NCI-H1105 (cell line): ENCODE results near the gene URI1.

Experiments used
- DNase-seq: peaks from one replicate; lab custom pipeline; 2025; lab: John Stamatoyannopoulos, UW

The URI1 gene

DNA sequence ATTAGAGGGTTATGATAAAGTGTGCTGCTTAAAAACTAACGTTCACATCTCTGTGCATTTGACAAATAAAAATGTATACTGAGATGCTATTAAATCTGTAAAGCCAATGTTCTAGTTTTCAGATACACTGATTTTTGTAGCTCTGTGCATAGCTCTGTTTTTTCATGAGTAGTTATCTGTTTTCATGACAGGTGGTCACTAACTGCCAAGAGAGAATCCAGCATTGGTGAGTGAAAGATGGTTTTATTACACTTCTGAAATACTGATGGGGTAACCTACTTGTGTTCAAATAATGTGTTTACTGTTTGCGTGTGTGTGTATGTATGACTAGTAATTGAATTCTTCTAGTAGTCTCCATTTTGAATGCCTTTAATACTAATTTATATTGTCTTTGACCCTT, 29.0 kb downstream of the URI1 start:
- DNase-seq: no peak

DNA sequence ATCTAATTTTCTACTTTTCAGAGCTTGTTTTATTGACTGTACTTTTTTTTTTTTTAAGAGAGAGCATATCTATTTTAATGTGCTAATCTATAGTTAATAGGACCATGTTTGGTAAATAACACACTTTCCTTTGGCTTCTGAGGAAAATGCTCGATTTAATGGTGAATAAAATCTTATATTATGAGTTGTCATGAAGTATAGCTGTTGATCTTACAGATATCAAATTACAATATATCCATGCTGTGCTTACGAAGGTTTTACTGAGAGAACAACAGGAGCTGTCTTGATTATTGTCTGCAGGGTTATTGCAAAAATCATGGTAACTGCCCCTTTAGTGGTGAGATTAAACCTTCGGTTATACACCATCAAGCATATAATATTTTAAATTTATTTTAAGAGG, 29.6 kb downstream of the URI1 start:
- no peak for DNase-seq

DNA sequence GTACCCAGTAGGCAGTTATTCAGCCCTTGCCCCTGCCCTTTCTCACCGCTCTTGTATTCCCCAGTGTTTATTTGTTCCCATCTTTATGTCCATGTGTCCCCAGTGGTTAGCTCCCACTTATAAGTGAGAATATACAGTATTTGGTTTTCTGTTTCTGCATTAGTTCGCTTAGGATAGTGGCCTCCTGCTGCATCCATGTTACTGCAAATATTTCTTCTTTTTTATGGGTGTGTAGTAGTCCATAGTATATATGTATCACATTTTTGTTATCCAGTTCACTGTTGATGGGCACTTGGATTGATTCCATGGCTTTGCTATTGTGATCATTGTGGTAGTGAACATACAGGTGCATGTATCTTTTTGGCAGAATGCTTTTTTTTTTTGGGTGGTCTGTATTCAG, 32.7 kb downstream of the URI1 start:
- DNase-seq: no peak

DNA sequence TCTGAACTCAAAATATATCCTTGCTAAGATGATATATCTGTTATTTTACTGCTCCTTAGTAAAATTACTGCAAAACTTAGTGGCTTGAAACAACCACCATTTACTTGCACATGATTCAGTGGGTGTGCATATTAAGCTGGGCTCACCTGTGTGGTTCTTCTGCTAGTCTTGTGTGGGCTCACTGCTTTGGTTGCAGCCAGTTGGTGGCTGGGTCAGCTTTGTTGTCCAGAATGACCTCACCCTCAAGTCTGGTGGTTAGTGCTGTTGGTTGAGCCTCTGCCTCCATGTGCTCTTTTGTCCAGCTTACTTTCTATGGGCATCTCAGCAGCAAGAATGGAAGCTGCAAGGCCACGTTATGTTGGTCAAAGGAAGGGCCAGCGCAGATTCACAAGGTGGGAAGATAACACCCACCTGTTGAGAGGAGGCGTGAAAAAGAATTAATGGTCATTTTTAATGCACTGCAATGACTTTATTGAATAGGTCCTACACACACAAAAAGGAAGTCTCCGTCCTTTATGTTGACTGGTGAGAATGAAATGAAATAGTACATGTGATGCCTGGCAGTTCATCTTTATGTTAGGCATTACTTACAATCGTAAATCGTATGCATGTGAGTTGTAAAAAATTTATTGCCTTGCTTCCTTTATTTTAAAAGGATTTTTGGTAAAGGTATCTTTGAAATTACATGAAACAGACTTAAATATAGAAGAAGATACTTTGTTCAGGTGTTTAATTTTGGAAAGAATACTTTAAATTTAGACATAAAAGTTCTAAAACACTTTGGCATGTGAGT, 34.3 kb downstream of the URI1 start:
- no peak for DNase-seq

DNA sequence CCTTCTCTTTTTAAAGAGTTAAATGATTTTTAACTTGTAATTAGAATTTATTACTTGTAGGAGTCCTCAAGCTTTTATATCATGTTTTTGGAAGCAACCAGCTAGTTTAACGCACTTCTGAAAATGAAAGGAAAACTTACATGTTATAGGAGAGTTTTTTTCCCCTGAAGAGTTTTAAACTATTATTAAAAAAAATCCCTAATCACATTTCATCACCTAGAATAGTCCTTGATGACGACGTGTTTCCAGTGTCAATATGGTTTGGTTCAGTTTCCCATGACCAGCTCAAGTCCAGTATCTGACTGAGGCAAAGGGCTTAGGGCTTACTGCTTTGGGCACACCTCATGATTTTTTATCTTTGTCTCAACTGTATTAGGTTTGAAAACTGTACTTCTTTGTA, 36.0 kb downstream of the URI1 start:
- no peak for DNase-seq

DNA sequence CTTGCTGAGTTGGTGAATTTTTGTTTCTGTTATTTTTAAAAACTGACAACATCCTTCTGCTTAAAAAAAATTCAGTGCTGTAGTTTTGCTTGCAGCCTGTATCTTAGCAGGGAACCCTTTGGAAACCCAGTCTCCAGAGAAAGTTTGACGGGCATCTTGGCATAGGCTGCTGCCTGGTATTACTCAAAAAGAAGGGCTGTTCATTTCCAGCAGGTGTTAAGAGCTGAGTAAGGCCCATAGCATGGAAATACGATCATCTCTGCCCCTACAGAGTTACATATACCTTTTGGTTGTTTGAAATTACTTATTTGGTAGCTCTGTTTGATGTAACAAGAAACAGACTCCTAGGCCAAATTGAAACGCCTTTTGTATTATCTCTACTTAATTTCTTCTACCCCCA, 41.5 kb downstream of the URI1 start:
- no peak for DNase-seq

DNA sequence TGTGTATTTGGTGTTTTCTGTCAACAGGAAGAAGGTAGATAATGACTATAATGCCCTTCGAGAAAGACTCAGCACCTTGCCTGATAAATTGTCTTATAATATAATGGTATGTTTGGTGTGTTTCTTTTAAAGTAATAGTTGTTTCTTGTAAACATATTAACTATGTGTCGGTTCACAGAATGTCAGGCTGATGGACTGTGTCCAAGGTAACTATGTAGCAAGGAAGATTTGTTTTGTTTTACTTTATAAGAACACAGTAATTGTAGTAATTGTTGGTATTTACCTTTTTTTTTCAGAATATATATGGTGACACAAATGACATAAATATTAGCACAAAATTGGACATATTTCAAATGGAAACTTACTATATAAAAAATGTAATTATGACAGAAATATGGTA, 43.2 kb downstream of the URI1 start:
- DNase-seq: no peak

DNA sequence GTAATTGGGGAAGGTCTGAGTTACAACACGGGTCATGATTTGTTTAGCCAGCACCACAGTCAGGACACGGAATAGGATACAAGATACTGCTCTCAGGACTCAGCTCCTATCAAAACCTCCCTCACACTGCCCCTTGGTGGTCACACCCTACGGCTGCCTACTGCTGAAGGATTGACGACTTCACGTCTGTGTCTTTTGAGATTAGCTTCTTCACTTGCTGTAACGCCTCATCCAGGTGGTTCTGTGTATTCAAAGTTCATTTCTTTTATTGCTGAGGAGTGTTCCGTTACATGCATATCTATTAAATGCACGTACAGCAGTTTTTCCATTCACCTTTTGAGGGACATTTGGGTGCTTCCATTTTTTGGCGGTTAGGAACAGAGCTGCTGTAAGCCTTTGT, 46.3 kb downstream of the URI1 start:
- DNase-seq: no peak

DNA sequence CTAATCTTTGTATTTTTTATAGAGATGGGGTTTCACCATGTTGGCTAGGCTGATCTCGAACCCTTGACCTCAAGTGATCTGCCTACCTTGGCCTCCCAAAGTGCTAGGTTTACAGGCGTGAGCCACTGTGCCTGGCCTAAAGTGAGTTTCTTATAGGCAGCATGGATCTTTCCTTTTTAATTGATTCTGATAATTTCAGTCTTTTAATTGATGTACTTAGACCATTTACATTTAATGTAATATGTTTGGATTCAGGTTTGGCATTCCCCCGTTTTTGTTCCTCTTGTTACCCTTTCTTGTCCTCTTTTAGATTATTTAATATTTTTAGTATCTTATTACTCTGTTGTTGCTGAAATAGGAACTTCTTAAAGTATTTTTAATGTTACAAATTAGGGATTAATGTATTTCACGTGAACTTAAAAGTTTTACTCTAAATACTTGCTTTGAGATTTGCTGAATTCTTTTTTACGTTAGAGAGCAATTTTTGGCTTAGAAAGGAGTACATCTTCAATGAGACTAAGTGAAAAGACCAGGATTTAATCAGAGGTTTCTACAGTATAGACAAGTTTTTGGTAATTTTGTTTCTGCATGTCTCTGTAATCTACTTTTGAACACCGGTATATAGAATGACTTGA, 50.3 kb downstream of the URI1 start:
- DNase-seq: no peak

DNA sequence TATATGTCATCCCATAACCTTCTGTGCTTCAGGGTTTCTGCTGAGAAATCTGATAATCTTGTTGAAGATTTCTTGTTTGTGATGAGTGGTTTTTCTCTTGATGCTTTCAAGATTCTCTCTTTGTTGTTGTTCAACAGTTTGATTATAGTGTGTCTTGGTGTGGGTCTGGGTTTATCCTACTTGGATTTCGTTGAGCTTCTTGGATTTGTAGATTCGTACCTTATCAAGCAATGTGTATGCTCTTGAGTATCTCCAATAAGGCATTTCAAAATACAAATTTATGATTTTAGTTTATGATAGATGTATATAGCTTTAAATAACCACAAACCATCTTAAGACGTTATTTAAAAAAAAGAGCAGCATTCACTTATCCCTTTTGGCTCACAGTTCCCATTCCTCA, 57.5 kb downstream of the URI1 start:
- no peak for DNase-seq

DNA sequence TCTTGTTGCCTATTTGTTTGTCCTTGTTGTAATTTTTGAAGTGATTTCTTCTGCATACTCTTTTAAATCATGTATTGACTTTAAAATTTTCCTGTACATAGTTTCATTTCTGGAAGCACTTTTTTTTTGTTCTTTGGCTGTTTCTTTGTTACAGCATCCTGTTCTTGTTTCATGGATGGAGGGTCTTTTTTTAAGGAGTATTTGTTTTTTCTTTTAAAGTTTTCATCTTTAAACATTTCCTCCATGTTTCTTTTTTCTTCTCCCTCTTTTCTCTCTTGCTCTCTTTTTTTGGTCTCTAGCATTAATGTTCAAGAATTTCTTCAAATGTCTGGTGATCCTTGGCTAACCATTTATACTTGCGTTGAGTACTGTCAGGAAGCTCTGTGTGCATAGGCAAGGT, 58.8 kb downstream of the URI1 start:
- no peak for DNase-seq

DNA sequence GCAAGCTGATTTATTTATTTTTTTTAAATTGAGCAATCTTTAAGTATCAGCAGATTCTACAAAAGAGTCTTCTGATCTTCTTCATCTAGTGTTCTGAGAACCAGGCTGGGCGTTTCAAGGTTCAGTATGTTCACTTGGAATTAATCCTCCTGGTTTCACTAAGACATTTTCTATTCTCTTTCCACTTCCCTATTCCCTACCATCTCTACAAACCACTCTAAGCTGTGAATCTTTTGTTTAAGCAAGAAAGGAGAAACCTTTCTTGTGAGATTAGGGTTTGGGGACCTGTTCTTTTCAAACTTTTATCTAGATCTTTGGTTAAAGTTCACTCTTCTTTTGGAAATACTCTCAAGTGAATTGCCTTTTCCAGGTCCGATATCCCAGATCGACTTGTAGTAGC, 59.3 kb downstream of the URI1 start:
- DNase-seq: no peak

DNA sequence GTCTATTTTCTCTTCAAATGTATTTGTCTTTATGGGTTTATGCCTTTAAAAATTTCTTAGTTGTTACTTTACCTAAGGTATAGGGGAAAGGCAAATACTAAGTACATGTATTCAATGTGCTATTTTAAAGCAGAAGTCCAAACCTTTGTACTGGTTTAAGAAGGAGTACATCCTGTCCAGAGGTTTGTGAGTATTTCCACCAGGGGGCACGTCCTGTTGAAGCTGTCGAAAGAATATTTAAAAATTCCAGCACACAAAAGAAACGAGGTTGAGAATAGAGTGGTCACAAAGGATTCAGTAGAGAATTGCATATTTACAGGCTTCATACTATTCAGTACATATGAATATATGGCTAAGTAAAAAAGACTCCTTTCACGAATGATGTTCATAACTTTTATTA, 59.8 kb downstream of the URI1 start:
- DNase-seq: no peak

DNA sequence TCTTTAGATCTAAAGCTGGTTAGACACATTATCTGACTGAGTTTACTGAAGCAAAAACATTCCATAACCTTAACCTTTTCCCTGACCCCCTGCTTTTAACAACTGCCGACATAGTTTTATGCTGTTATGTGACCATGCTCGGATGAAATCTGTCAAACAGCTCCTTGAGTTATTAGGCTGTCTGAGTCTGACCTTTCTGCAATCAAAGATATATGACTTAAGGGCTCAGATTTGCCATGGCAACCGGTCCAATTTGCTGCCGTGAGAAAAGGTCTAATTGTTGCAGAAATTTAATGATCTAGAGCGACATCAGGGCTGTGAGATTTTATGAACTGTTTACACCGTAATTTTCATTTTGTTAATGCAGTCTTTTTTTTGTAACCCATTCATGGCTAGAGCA, 61.8 kb downstream of the URI1 start:
- DNase-seq: no peak

DNA sequence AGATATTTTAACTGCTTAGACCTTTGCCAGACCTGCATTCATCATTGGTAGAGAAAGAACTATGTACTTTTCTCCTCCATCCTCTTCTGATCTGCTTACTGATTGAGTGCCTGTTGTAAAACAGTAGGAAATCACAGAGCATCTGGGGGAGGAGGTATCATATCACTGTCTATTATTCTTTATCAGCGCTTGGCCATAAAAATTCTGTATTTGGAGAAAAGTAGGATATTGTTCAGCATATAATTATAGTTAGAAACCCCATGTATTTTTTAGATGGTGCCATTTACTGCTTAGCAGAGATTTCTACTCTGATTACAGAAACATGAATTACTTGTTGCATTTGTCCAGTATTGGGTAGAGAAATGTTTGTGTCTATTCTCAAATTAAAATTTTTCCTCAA, 62.4 kb downstream of the URI1 start:
- no peak for DNase-seq

DNA sequence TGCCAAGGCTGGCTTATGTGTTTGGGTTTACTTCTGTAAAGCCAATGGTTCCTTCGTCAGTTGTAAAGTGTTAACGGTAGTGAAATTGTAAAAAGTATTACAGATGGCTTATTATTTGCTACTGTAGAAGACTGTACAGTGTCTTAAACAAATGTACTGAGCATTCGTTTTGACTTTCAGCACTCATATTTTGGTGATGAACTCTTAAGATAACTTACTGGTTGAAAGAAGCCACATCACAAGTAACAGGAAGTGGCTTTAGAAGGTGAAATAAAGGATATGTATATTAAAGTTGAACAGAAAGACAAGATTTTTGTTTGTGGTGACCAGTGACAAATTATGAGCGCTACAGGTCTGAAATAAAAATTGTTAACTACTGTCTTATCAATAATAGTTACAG, 64.2 kb downstream of the URI1 start:
- DNase-seq: no peak

DNA sequence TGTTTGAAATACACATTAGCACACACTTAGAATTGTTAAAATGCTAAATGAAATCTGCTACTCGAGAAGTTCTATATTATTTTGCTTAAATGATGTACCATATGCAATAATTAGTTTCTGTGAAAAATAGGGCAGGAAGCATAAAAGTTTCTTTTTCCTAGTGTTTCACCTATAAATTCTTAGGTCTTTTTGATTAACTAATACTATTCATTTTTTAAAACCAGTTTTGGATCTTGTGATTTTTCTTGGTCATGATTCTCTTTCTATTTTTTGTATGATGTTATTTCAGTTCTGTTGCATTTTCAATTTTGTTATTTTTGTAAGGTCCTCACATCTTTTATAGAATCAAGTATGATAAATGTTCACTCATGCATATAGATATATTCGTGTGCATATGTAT, 66.1 kb downstream of the URI1 start:
- no peak for DNase-seq

DNA sequence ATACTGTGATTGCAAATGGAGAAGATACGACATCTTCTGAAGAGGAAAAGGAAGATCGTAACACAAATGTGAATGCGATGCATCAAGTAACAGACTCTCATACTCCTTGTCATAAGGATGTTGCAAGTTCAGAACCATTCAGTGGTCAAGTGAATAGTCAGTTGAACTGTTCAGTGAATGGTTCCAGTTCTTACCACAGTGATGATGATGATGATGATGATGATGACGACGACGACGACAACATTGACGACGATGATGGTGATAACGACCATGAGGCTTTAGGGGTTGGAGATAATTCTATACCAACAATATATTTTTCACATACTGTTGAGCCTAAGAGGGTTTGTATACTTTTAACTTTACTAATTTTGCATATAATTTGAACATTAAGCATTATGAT, 67.0 kb downstream of the URI1 start:
- DNase-seq: no peak

DNA sequence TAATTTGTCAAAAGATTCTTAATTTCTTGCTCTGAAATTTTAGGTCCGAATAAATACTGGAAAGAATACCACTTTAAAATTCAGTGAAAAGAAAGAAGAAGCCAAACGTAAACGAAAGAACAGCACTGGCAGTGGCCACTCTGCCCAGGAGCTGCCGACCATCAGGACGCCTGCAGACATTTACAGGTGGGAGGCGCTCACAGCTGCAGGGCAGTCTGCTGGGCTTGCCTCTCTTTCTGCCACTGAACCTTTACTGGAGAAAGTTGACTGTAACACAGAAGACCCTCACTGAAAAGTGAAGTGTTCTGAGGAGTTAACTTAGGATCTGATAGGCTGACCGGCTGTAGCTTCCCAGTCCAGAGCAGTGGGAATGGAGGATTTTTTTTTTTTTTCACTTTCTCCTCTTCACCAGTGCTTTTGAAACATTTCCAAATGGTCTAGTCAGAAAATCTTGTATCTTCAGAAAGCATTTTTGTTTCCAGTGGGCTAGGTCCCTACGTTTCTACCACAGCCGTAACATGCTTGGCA, 69.1 kb downstream of the URI1 start:
- no peak for DNase-seq

DNA sequence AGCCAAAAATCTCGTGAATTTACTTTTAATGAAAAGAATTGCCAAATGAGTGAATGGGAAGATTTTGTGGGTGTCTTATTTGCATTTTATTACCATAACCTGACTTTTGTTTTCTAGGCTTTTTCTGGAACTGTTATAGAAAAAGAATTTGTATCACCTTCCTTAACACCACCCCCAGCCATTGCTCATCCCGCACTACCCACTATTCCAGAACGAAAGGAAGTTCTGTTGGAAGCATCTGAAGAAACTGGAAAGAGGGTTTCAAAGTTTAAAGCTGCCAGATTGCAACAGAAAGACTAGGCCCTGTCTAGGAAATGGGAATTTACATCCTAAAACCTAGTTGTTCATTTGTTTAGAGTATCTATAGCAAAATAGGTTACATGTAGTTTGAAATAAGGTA, 72.7 kb downstream of the URI1 start:
- no peak for DNase-seq

DNA sequence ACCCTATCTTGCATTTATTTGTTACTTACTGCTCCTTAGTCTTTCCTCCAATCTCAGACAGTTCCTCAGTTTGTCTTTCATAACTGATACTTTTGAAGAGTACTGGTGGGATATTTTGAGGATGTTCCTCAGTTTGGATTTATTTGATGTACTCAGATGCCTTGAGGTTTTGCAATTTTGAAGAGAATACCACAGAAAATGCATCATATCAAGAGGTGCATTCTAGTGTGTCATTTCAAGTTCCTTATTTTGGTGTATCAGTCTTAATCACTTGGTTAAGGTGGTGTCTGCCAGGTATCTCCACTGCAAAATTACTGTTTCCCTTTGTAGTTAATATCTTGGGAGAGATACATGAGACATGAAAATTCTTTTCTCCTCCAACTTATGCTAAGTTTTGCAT, 75.1 kb downstream of the URI1 start:
- no peak for DNase-seq

DNA sequence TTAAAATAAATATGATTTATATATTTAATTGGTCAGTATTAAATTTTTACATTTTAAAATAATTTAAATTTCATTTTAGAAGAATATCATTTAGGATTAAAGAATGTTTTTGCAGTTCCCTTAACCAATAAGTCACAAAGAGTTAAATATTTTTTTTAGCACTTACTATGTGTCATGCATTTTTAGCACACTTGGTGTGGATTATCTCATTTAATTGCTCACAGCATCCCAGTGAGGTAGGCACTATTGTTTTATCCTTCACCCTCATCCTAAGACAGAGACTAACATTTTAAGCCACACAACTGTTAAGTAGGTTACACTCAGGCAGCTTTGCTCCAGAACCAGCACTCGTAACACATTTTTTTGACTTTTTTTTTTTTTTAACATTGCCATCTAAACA, 78.2 kb downstream of the URI1 start:
- no peak for DNase-seq

DNA sequence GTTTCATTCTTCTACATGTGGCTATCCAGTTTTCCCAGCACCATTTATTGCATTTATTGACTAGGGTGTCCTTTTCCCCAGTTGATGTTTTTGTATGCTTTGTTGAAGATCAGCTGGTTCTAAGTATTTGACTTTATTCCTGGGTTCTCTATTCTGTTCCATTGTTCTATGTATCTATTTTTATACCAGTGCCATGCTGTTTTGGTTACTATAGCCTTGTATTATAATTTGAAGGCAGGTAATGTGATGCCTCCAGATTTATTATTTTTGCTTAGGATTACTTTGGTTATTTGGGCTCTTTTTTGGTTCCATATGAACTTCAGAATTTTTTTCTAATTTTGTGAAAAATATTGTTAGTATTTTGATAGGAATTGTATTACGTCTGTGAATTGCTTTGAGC, 80.6 kb downstream of the URI1 start:
- no peak for DNase-seq

DNA sequence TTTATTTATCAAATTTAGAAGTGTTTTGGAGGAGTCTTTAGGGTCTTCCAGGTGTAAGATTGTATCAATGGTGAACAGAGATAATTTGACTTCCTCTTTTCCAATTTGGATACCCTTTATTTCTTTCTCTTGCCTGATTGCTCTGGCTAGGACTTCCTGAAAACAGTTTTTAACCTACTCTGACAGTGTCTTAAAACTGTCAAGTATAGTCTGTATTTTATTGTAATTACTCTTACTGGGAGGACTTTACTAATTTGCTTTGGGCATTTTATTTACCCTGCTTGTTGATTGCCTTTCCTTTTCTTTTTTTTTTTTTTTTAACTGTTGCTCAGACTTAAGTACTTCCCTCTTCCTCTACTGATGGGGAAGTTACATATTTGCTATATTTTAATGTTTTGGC, 81.3 kb downstream of the URI1 start:
- no peak for DNase-seq
